DND-41 (cell line): ENCODE measurements around the gene PRG3.
A peak's percentile ranks its signal among the peaks of the same experiment; 100 is the strongest.

Experiments
- ATAC-seq: fragments of 200-7000 bp; cut with Tn5 transposase; 3 replicates; pipeline ENCODE4 v1.9.1; 2021; ENCODE audit warnings: low read depth; ENCODE audit not compliant: insufficient read depth
- DNase-seq: peaks from one replicate; pipeline ENCODE4 v3.0.0-alpha.2; 2020
- H2AFZ ChIP-seq: 2 replicates; pipeline ENCODE4 v1.6.0; 2012; ENCODE audit warnings: low read depth, low read length
- H3K27ac ChIP-seq: 2 replicates; pipeline ENCODE4 v1.5.1; 2012; ENCODE audit warnings: low read length, inconsistent platforms
- H3K27me3 ChIP-seq: fragments of 200-600 bp; sonication (generic); 2 replicates; pipeline ENCODE4 v1.6.0; 2012; ENCODE audit warnings: low read length, mild to moderate bottlenecking, inconsistent platforms; ENCODE audit not compliant: insufficient read depth, poor library complexity
- H3K36me3 ChIP-seq: 2 replicates; pipeline ENCODE4 v1.5.1; 2012; ENCODE audit warnings: low read length, inconsistent platforms; ENCODE audit not compliant: insufficient read depth
- H3K4me1 ChIP-seq: 2 replicates; pipeline ENCODE4 v1.5.1; 2012; ENCODE audit warnings: mild to moderate bottlenecking, low read length; ENCODE audit not compliant: insufficient read depth
- H3K4me2 ChIP-seq: 2 replicates; pipeline ENCODE4 v1.6.0; 2012; ENCODE audit warnings: mild to moderate bottlenecking, moderate library complexity, low read length, inconsistent platforms; ENCODE audit not compliant: insufficient read depth
- H3K4me3 ChIP-seq, 2 experiments: fragments of 200-600 bp in 1 of 2; shearing (Covaris generic) in 1 of 2; 2 replicates each; pipeline ENCODE4 v1.5.1; 2012 to 2016; ENCODE audit warnings: inconsistent platforms in 2 of 2, low read length in 2 of 2, mild to moderate bottlenecking in 2 of 2, low read depth in 1 of 2, moderate library complexity in 1 of 2
- H3K79me2 ChIP-seq: 2 replicates; pipeline ENCODE4 v1.6.0; 2012; ENCODE audit warnings: low read length, inconsistent platforms; ENCODE audit not compliant: insufficient read depth
- H3K9ac ChIP-seq: 2 replicates; pipeline ENCODE4 v1.6.0; 2012; ENCODE audit warnings: low read depth, mild to moderate bottlenecking, inconsistent platforms, low read length, moderate library complexity
- H3K9me3 ChIP-seq: 2 replicates; pipeline ENCODE4 v1.5.1; 2012; ENCODE audit warnings: low read length, moderate library complexity, mild to moderate bottlenecking, inconsistent platforms; ENCODE audit not compliant: insufficient read depth, severe bottlenecking
- H4K20me1 ChIP-seq: 2 replicates; pipeline ENCODE4 v1.6.0; 2012; ENCODE audit warnings: low read length; ENCODE audit not compliant: insufficient read depth
- CTCF ChIP-seq: IDR thresholded peaks from 2 replicates; pipeline ENCODE4 v1.5.1; 2012; ENCODE audit warnings: borderline replicate concordance, low read length, moderate library complexity, mild to moderate bottlenecking; ENCODE audit not compliant: poor library complexity, severe bottlenecking; ENCODE audit errors: extremely low read depth
- EZH2 ChIP-seq: IDR thresholded peaks from 3 replicates; pipeline ENCODE4 v1.6.1; 2012; ENCODE audit warnings: borderline replicate concordance, low read depth, mild to moderate bottlenecking, moderate library complexity, low read length, inconsistent platforms; ENCODE audit not compliant: severe bottlenecking

PRG3 gene

GRCh38 chr11:57335023-57335342, 46.0 kb downstream of the PRG3 start:
- Histone ChIP-seq H3K9ac (peak overlapping the region; percentile 66), H2AFZ (peak overlapping the region; percentile 70)

GRCh38 chr11:57332694-57333440, 48.1 kb downstream of the PRG3 start:
- no peak overlapping the region for H3K9ac ChIP-seq
- peaks cover 67% of the 10 kb centered on the region for H3K36me3 ChIP-seq

More at GRCh38 chr11:57335023-57335342, 46.0 kb downstream of the PRG3 start:
- H3K4me1 ChIP-seq, result peaks cover 43% of the 10 kb centered on the region
- ATAC-seq, result peak; percentile 1; the same call in 1 of the 3 replicates
- peaks cover 53% of the 10 kb centered on the region for H3K79me2 ChIP-seq
- H3K27ac ChIP-seq, result peak overlapping the region; percentile 87
- peaks cover 46% of the 10 kb centered on the region for H3K36me3 ChIP-seq
- peaks cover 13% of the 10 kb centered on the region; the same call in 1 of the 2 replicates for H4K20me1 ChIP-seq
- H3K9me3 ChIP-seq, result no peaks in the 10 kb centered on the region
- TF ChIP-seq EZH2 (no peak), CTCF (no peak)
- no peaks in the 10 kb centered on the region for H3K27me3 ChIP-seq
- DNase-seq, result no peak
- peak overlapping the region; percentile 83 for H3K4me2 ChIP-seq
- H3K4me3 ChIP-seq, result peak overlapping the region; percentile 46 to 69

GRCh38 chr11:57331720-57332119, 49.2 kb downstream of the PRG3 start:
- TF ChIP-seq EZH2 (no peak), CTCF (no peak)
- Histone ChIP-seq H2AFZ (no peak overlapping the region), H3K27ac (no peak overlapping the region), H3K79me2 (peaks cover 53% of the 10 kb centered on the region), H3K4me1 (peaks cover 59% of the 10 kb centered on the region), H3K4me3 (no peak overlapping the region), H3K9ac (no peak overlapping the region), H3K27me3 (no peaks in the 10 kb centered on the region), H3K36me3 (peaks cover 79% of the 10 kb centered on the region), H3K9me3 (no peaks in the 10 kb centered on the region), H4K20me1 (peaks cover 13% of the 10 kb centered on the region; the same call in 1 of the 2 replicates), H3K4me2 (no peak overlapping the region)
- DNase-seq (no peak), ATAC-seq (no peak)

More at GRCh38 chr11:57332694-57333440, 48.1 kb downstream of the PRG3 start:
- Histone ChIP-seq H3K4me3 (no peak overlapping the region), H3K79me2 (peaks cover 53% of the 10 kb centered on the region), H3K27me3 (no peaks in the 10 kb centered on the region), H3K9me3 (no peaks in the 10 kb centered on the region), H3K4me1 (peaks cover 51% of the 10 kb centered on the region), H3K27ac (no peak overlapping the region), H3K4me2 (peak overlapping the region; percentile 83; the same call in 1 of the 2 replicates), H4K20me1 (peaks cover 13% of the 10 kb centered on the region; the same call in 1 of the 2 replicates), H2AFZ (no peak overlapping the region)
- TF ChIP-seq EZH2 (no peak), CTCF (no peak)
- DNase-seq, result no peak
- no peak for ATAC-seq
